Left lung (tissue), 10 donors: ENCODE data around the gene ADD2. TPM values are rescaled to one million over a fixed set of nuclear protein-coding genes. Genes with fewer than 3 reads are reported as not detected.

Experiments used
- ATAC-seq: fragments of 200-7000 bp; cut with Tn5 transposase; one replicate; pipeline ENCODE4 v1.9.1; 2020; ENCODE audit warnings: moderate library complexity
- DNase-seq, 4 donors: peaks; one replicate each; pipeline ENCODE4 v3.0.0-alpha.2; 2013 to 2020
- H3K27ac ChIP-seq, 2 donors: fragments of 200-600 bp; sonication (generic) in 1 of 2; one replicate each; pipeline versions ENCODE4 v1.5.0 to v1.8.0; 2020 to 2021
- H3K27me3 ChIP-seq, 2 donors: fragments of 200-600 bp; sonication (generic) in 1 of 2; one replicate each; pipeline versions ENCODE4 v1.5.0 to v1.8.0; 2020 to 2021
- H3K36me3 ChIP-seq, 2 donors: fragments of 200-600 bp; sonication (generic) in 1 of 2; one replicate each; pipeline versions ENCODE4 v1.5.0 to v1.8.0; 2020 to 2021
- H3K4me1 ChIP-seq, 2 donors: fragments of 200-600 bp; one replicate each; pipeline ENCODE4 v1.8.0; 2021
- H3K4me3 ChIP-seq, 2 donors: fragments of 200-600 bp; sonication (generic) in 1 of 2; one replicate each; pipeline versions ENCODE4 v1.5.0 to v1.8.0; 2020 to 2021; ENCODE audit warnings: mild to moderate bottlenecking in 1 of 2
- H3K9me3 ChIP-seq, 2 donors: fragments of 200-600 bp; sonication (generic) in 1 of 2; one replicate each; pipeline versions ENCODE4 v1.5.0 to v1.8.0; 2020 to 2021
- intact Hi-C, 2 donors: fragments of 100-400 bp; cut with DNase I; formaldehyde crosslinking; loops; one replicate each; pipeline versions ENCODE4 v1.11.2 to v1.14.2; 2022
- polyA plus RNA-seq, 6 donors: library from polyadenylated mRNA; unstranded; fragments of 120-200 nt; gene quantifications; one replicate each; pipeline ENCODE4 v1.2.1, GENCODE V29; 2013; ENCODE audit not compliant: insufficient read length in 6 of 6
- total RNA-seq, 2 donors: library from RNA; stranded (reverse); fragmentation: NEBNext Ultra II Directional; extraction: Animal tissue kit (Norgen Biotek cat#: 25700); gene quantifications; one replicate each; pipeline ENCODE4 v1.2.1, GENCODE V29; 2021
- TF ChIP-seq, protein P1 (sequence below), 2 donors: fragments of 200-600 bp; sonication (generic) in 1 of 2; IDR thresholded peaks; one replicate each; pipeline versions ENCODE4 v1.5.0 to v1.8.0; 2021; ENCODE audit warnings: antibody characterized with exemption in 2 of 2
- donor health status: DM: no; HTN: yes; CAD: no.
- donor health status: DM: no; HTN: no; CAD: no.

Gene ADD2
- total and polyA plus RNA-seq, 8 donors: 0.92 to 12.2 (median 6.5) TPM

DNA sequence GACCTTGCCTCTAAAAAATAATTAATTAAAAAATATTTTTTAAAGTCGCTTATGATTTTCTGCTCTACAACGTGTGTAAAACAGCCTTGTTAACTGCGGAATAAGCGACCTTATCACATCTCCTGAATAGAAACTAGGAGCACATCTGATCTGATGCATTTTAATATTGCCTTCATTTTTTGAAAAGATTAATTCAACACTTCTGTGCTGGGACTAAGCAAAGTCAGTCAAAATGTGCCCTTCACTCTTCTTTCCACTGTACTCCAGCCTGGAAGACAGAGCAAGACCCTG lies 39.8 kb upstream of the ADD2 start:
- Histone ChIP-seq H3K36me3 (no peaks in the 10 kb centered on the region), H3K27me3 (peaks cover 0 to 16% of the 10 kb centered on the region in 2 donors), H3K4me3 (no peak overlapping the region), H3K4me1 (no peaks in the 10 kb centered on the region), H3K9me3 (no peaks in the 10 kb centered on the region), H3K27ac (no peak overlapping the region)
- intact Hi-C loops: no loop called here
- DNase-seq (no peak), ATAC-seq (no peak)
- TF ChIP-seq, protein P1, sequence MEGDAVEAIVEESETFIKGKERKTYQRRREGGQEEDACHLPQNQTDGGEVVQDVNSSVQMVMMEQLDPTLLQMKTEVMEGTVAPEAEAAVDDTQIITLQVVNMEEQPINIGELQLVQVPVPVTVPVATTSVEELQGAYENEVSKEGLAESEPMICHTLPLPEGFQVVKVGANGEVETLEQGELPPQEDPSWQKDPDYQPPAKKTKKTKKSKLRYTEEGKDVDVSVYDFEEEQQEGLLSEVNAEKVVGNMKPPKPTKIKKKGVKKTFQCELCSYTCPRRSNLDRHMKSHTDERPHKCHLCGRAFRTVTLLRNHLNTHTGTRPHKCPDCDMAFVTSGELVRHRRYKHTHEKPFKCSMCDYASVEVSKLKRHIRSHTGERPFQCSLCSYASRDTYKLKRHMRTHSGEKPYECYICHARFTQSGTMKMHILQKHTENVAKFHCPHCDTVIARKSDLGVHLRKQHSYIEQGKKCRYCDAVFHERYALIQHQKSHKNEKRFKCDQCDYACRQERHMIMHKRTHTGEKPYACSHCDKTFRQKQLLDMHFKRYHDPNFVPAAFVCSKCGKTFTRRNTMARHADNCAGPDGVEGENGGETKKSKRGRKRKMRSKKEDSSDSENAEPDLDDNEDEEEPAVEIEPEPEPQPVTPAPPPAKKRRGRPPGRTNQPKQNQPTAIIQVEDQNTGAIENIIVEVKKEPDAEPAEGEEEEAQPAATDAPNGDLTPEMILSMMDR (IDR thresholded peaks at IDR 0.05): no peak

GRCh38 chr2:70807102-70807827 lies 39.3 kb upstream of the ADD2 start:
- TF ChIP-seq, protein P1 (IDR thresholded peaks at IDR 0.05): no peak
- H3K4me1 ChIP-seq: no peaks in the 10 kb centered on the region
- H3K27me3 ChIP-seq: peaks cover 0 to 16% of the 10 kb centered on the region in 2 donors
- no peak overlapping the region for H3K27ac ChIP-seq
- no peak overlapping the region for H3K4me3 ChIP-seq
- intact Hi-C loops: no loop called here
- H3K36me3 ChIP-seq: no peaks in the 10 kb centered on the region
- ATAC-seq: no peak
- no peaks in the 10 kb centered on the region for H3K9me3 ChIP-seq
- no peak for DNase-seq

GRCh38 chr2:70806620-70807019 lies 38.6 kb upstream of the ADD2 start:
- ATAC-seq: no peak
- Histone ChIP-seq H3K4me3 (no peak overlapping the region), H3K27ac (no peak overlapping the region), H3K36me3 (no peaks in the 10 kb centered on the region), H3K9me3 (no peaks in the 10 kb centered on the region), H3K27me3 (peaks cover 0 to 16% of the 10 kb centered on the region in 2 donors), H3K4me1 (no peaks in the 10 kb centered on the region)
- no peak for DNase-seq
- TF ChIP-seq, protein P1 (IDR thresholded peaks at IDR 0.05): no peak
- intact Hi-C loops: no loop called here

GRCh38 chr2:70806013-70806412 lies 38.0 kb upstream of the ADD2 start:
- intact Hi-C loops: no loop called here
- H3K27ac ChIP-seq: no peak overlapping the region
- peak; percentile 85 for ATAC-seq

GRCh38 chr2:70801607-70802263 lies 33.7 kb upstream of the ADD2 start:
- Histone ChIP-seq H3K4me3 (no peak overlapping the region), H3K4me1 (no peaks in the 10 kb centered on the region), H3K27me3 (peaks cover 0 to 8% of the 10 kb centered on the region in 2 donors), H3K36me3 (no peaks in the 10 kb centered on the region), H3K27ac (no peak overlapping the region), H3K9me3 (peaks cover 0 to 10% of the 10 kb centered on the region in 2 donors)
- DNase-seq (no peak), ATAC-seq (no peak)
- TF ChIP-seq, protein P1 (IDR thresholded peaks at IDR 0.05): no peak
- intact Hi-C loops: no loop called here

More at GRCh38 chr2:70806013-70806412, 38.0 kb upstream of the ADD2 start:
- H3K9me3 ChIP-seq: no peaks in the 10 kb centered on the region
- no peak overlapping the region for H3K4me3 ChIP-seq
- no peaks in the 10 kb centered on the region for H3K36me3 ChIP-seq
- peaks cover 0 to 16% of the 10 kb centered on the region in 2 donors for H3K27me3 ChIP-seq
- TF ChIP-seq, protein P1 (IDR thresholded peaks at IDR 0.05): no peak
- no peaks in the 10 kb centered on the region for H3K4me1 ChIP-seq
- no peak for DNase-seq
